Natural killer cell (primary cell): ENCODE measurements around the gene ZNF330. TPM values are rescaled to one million over a fixed set of nuclear protein-coding genes. Genes with fewer than 3 reads are reported as not detected.
"Not testable (repeated sequence)": the region's sequence is repeated elsewhere in the genome, so short reads cannot be mapped to it uniquely, and the experiment has no call there.

ENCODE experiments used
- ATAC-seq, 3 donors: fragments of 150-1000 bp in 2 of 3; fragments of 200-7000 bp in 1 of 3; cut with Tn5 transposase; 1 replicate in 1 of 3; 2 replicates in 2 of 3; pipeline ENCODE4 v1.10.0; 2021; ENCODE audit warnings: mild to moderate bottlenecking in 2 of 3, moderate library complexity in 2 of 3
- DNase-seq, 2 donors: peaks; one replicate each; pipeline versions ENCODE4 v3.0.0 to v3.0.0-alpha.2; 2013 to 2021; ENCODE audit warnings: mixed read lengths in 1 of 2
- H3K27ac ChIP-seq: one replicate; pipeline ENCODE4 v1.5.1; 2013; ENCODE audit warnings: mild to moderate bottlenecking, low read length
- H3K27me3 ChIP-seq: one replicate; pipeline ENCODE4 v1.6.1; 2013; ENCODE audit warnings: low read length; ENCODE audit not compliant: control insufficient read depth, insufficient read depth
- H3K36me3 ChIP-seq: one replicate; pipeline ENCODE4 v1.6.1; 2013; ENCODE audit warnings: low read length; ENCODE audit not compliant: control insufficient read depth, insufficient read depth
- H3K4me1 ChIP-seq: one replicate; pipeline ENCODE4 v1.6.1; 2013; ENCODE audit warnings: low read length; ENCODE audit not compliant: control insufficient read depth, insufficient read depth
- H3K4me3 ChIP-seq: one replicate; pipeline ENCODE4 v1.5.1; 2013; ENCODE audit warnings: low read length
- H3K9me3 ChIP-seq: one replicate; pipeline ENCODE4 v1.6.1; 2013; ENCODE audit warnings: low read length; ENCODE audit not compliant: control insufficient read depth, insufficient read depth
- H3K27ac Mint-ChIP-seq, 2 donors: one replicate each; pipeline ENCODE4 v1.8.0; 2022; ENCODE audit warnings: mild to moderate bottlenecking in 2 of 2, mixed read lengths in 2 of 2, moderate library complexity in 1 of 2
- H3K27me3 Mint-ChIP-seq, 2 donors: one replicate each; pipeline ENCODE4 v1.8.0; 2022; ENCODE audit warnings: low read depth in 2 of 2, mixed read lengths in 2 of 2
- H3K36me3 Mint-ChIP-seq: one replicate; pipeline ENCODE4 v1.8.0; 2022; ENCODE audit warnings: mixed read lengths
- H3K4me1 Mint-ChIP-seq, 2 donors: one replicate each; pipeline ENCODE4 v1.8.0; 2022; ENCODE audit warnings: mixed read lengths in 2 of 2
- H3K4me3 Mint-ChIP-seq: one replicate; pipeline ENCODE4 v1.8.0; 2022; ENCODE audit warnings: mild to moderate bottlenecking, moderate library complexity, mixed read lengths
- H3K9me3 Mint-ChIP-seq, 2 donors: one replicate each; pipeline ENCODE4 v1.8.0; 2022; ENCODE audit warnings: mixed read lengths in 2 of 2
- CTCF ChIP-seq: fragments of 200-600 bp; IDR thresholded peaks from one replicate; pipeline ENCODE4 v1.8.0; 2022; ENCODE audit warnings: antibody characterized with exemption
- WGBS: methylation state at CpG from one replicate; pipeline ENCODE4 v1.1.7; 2013; ENCODE audit warnings: missing lambda C conversion rate; ENCODE audit not compliant: insufficient coverage; 5-methylcytosine and 5-hydroxymethylcytosine counted together
- intact Hi-C: fragments of 100-400 bp; cut with micrococcal nuclease; formaldehyde crosslinking; loops from one replicate; pipeline ENCODE4 v1.14.2; 2022
- total RNA-seq, 4 donors: library from RNA; stranded (reverse); fragments of 120-200 nt in 1 of 4; gene quantifications; one replicate each; pipeline versions ENCODE4 v1.2.3 to v1.2.4, GENCODE V29; 2013 to 2022

ZNF330 gene
- total RNA-seq, 3 donors from 2014 or later (not counting 1 experiment from before 2014, with no cell fraction given) = 25.3 to 34.8 (median 34.7) TPM

GRCh38 chr4:141179474-141180373, 41.0 kb upstream of the ZNF330 start:
- no peaks in the 10 kb centered on the region for H3K4me1 ChIP-seq
- no peaks in the 10 kb centered on the region for H3K9me3 Mint-ChIP-seq
- no peak overlapping the region for H3K4me3 ChIP-seq
- DNase-seq = no peak
- no peaks in the 10 kb centered on the region for H3K27me3 ChIP-seq
- no peak overlapping the region for H3K27ac ChIP-seq
- H3K27me3 Mint-ChIP-seq = no peaks in the 10 kb centered on the region
- H3K9me3 ChIP-seq = no peaks in the 10 kb centered on the region
- no peak overlapping the region for H3K27ac Mint-ChIP-seq
- no peaks in the 10 kb centered on the region for H3K36me3 ChIP-seq
- intact Hi-C loops = no loop called here
- no peaks in the 10 kb centered on the region for H3K36me3 Mint-ChIP-seq
- H3K4me3 Mint-ChIP-seq = no peak overlapping the region
- H3K4me1 Mint-ChIP-seq = no peaks in the 10 kb centered on the region
- no peak for ATAC-seq
- WGBS = 67% methylated on average over 7 of the region's 8 CpGs
- TF ChIP-seq CTCF = no peak

GRCh38 chr4:141180991-141181761, 39.5 kb upstream of the ZNF330 start:
- DNase-seq (no peak), ATAC-seq (no peak)
- Mint-ChIP-seq H3K4me1 (no peaks in the 10 kb centered on the region), H3K4me3 (no peak overlapping the region), H3K27me3 (no peaks in the 10 kb centered on the region), H3K27ac (no peak overlapping the region), H3K36me3 (no peaks in the 10 kb centered on the region), H3K9me3 (no peaks in the 10 kb centered on the region)
- H3K27me3 ChIP-seq = no peaks in the 10 kb centered on the region
- TF ChIP-seq CTCF = no peak
- H3K4me3 ChIP-seq = no peak overlapping the region
- WGBS = 87% methylated on average over 1 of the region's 2 CpGs
- H3K27ac ChIP-seq = no peak overlapping the region
- H3K36me3 ChIP-seq = no peaks in the 10 kb centered on the region
- no peaks in the 10 kb centered on the region for H3K9me3 ChIP-seq
- no peaks in the 10 kb centered on the region for H3K4me1 ChIP-seq
- intact Hi-C loops = no loop called here

GRCh38 chr4:141183491-141183890, 37.2 kb upstream of the ZNF330 start:
- H3K27ac ChIP-seq, ATAC-seq, H3K27me3 ChIP-seq, DNase-seq, H3K4me1 ChIP-seq, H3K9me3 Mint-ChIP-seq, H3K36me3 Mint-ChIP-seq, H3K36me3 ChIP-seq, H3K27me3 Mint-ChIP-seq, H3K27ac Mint-ChIP-seq, H3K9me3 ChIP-seq, intact Hi-C loops, H3K4me3 ChIP-seq, H3K4me3 Mint-ChIP-seq, H3K4me1 Mint-ChIP-seq: not testable (repeated sequence)
- WGBS = no CpG with 5 or more reads among the region's 2 CpGs

GRCh38 chr4:141192564-141192963, 28.1 kb upstream of the ZNF330 start:
- Mint-ChIP-seq H3K4me1 (no peaks in the 10 kb centered on the region), H3K9me3 (peaks cover 0 to 3% of the 10 kb centered on the region in 2 donors), H3K27me3 (peaks cover 10 to 15% of the 10 kb centered on the region in 2 donors), H3K27ac (no peak overlapping the region), H3K36me3 (no peaks in the 10 kb centered on the region), H3K4me3 (no peak overlapping the region)
- no peak for DNase-seq
- Histone ChIP-seq H3K9me3 (no peaks in the 10 kb centered on the region), H3K4me1 (no peaks in the 10 kb centered on the region), H3K27ac (no peak overlapping the region), H3K36me3 (no peaks in the 10 kb centered on the region), H3K27me3 (no peaks in the 10 kb centered on the region), H3K4me3 (no peak overlapping the region)
- WGBS = 98% methylated on average over 2 of the region's 2 CpGs
- no peak for TF ChIP-seq CTCF
- no peak for ATAC-seq
- intact Hi-C loops = no loop called here
